Heart left ventricle (tissue), 16 donors: ENCODE measurements around the gene N4BP3. TPM values are rescaled to one million over a fixed set of nuclear protein-coding genes. Genes with fewer than 3 reads are reported as not detected.

ENCODE experiments used
- ATAC-seq, 4 donors: fragments of 200-7000 bp; cut with Tn5 transposase; one replicate each; pipeline ENCODE4 v1.9.1; 2020 to 2022; ENCODE audit warnings: moderate library complexity in 4 of 4, mild to moderate bottlenecking in 3 of 4, moderate number of reproducible peaks in 1 of 4
- DNase-seq, 5 donors: peaks; one replicate each; pipeline ENCODE4 v3.0.0-alpha.2; 2020
- H3K27ac ChIP-seq, 12 donors: fragments of 200-600 bp; sonication (generic) in 4 of 12; one replicate each; pipeline versions ENCODE4 v1.5.0 to v1.8.0; 2016 to 2022; ENCODE audit warnings: mild to moderate bottlenecking in 2 of 12
- H3K27me3 ChIP-seq, 9 donors: fragments of 200-600 bp; sonication (generic) in 2 of 9; one replicate each; pipeline versions ENCODE4 v1.5.1 to v1.8.0; 2016 to 2022; ENCODE audit warnings: mild to moderate bottlenecking in 3 of 9
- H3K36me3 ChIP-seq, 9 donors: fragments of 200-600 bp; sonication (generic) in 2 of 9; one replicate each; pipeline versions ENCODE4 v1.5.0 to v1.8.0; 2018 to 2022; ENCODE audit warnings: mild to moderate bottlenecking in 2 of 9
- H3K4me1 ChIP-seq, 12 donors: fragments of 200-600 bp; sonication (generic) in 4 of 12; one replicate each; pipeline versions ENCODE4 v1.5.0 to v1.8.0; 2016 to 2022; ENCODE audit warnings: mild to moderate bottlenecking in 3 of 12
- H3K4me3 ChIP-seq, 12 donors: fragments of 200-600 bp; sonication (generic) in 4 of 12; one replicate each; pipeline versions ENCODE4 v1.5.0 to v1.8.0; 2017 to 2022; ENCODE audit warnings: mild to moderate bottlenecking in 9 of 12, moderate library complexity in 4 of 12
- H3K9me3 ChIP-seq, 12 donors: fragments of 200-600 bp; sonication (generic) in 4 of 12; one replicate each; pipeline versions ENCODE4 v1.5.0 to v1.8.0; 2016 to 2022; ENCODE audit warnings: mild to moderate bottlenecking in 1 of 12
- POLR2A ChIP-seq, 2 donors: fragments of 450-650 bp; IDR thresholded peaks; one replicate each; pipeline ENCODE4 v1.6.1; 2017; ENCODE audit warnings: antibody characterized with exemption in 2 of 2, mild to moderate bottlenecking in 2 of 2, moderate library complexity in 2 of 2
- WGBS, 4 donors: extraction: QIAGEN DNeasy Blood & Tissue Kit in 2 of 4; methylation state at CpG; one replicate each; pipeline versions ENCODE4 v1.1.5 to v1.1.7; 2013 to 2018; 5-methylcytosine and 5-hydroxymethylcytosine counted together
- intact Hi-C, 10 donors: fragments of 100-400 bp; cut with DNase I; formaldehyde crosslinking; loops; one replicate each; pipeline versions ENCODE4 v1.11.1 to v1.14.2; 2022
- polyA plus RNA-seq, 2 donors: library from polyadenylated mRNA; stranded (reverse); fragments of 200-250 nt; gene quantifications; one replicate each; pipeline ENCODE4 v1.2.3, GENCODE V29; 2013
- total RNA-seq, 9 donors: library from RNA; depleted of rRNA in 2 of 9; stranded (reverse); fragments of >200 nt in 2 of 9; fragmentation: NEBNext Ultra II Directional in 3 of 9; extraction: Animal tissue kit (Norgen Biotek cat#: 25700) in 3 of 9; gene quantifications; one replicate each; pipeline versions ENCODE4 v1.1.0 to v1.2.4, GENCODE V29; 2016 to 2023
- TF ChIP-seq, protein P1 (sequence below), 12 donors: fragments of 200-600 bp; sonication (generic) in 4 of 12; IDR thresholded peaks; one replicate each; pipeline versions ENCODE4 v1.5.0 to v1.8.0; 2018 to 2022; ENCODE audit warnings: antibody characterized with exemption in 12 of 12, mild to moderate bottlenecking in 5 of 12
- donor health status: ischemic (EF 13 %, LVEDD 7.1; RV severe dilation, severe dysfunction).
- donor health status: healthy with polysubstance abuse.
- donor health status: DM: no; HTN: yes; CAD: no.
- donor health status: DM: no; HTN: no; CAD: no.
- donor health status: ischemic (EF 25% LVEDD 6.9; RV normal size, moderate dysfunction).
- donor health status: ischemic (EF 25% LVEDD 5.7; RV mildly dilated, moderate dysfunction).
- donor health status: healthy.
- donor health status: DM: yes; HTN: yes; CAD: no.
- donor health status: ischemic (EF 35%, LVEDD 5.7; RV mildly dilated, moderate dysfunction).
- donor health status: nonischemic (EF 11% LVEDD 7.7; RV severe dilation, severe dysfunction).
- donor health status: DM: yes; HTN: yes; CAD: no.
- donor health status: PGD.
- donor health status: ischemic (EF 29% LVEDD 5.4; RV normal size, mild dysfunction).
- donor health status: nonischemic (EF 23%, LVEDD 6.1; RV moderate dilation, normal function).

N4BP3 gene
- total and polyA plus RNA-seq, 11 donors: 1.9 to 6.6 (median 2.8) TPM

DNA sequence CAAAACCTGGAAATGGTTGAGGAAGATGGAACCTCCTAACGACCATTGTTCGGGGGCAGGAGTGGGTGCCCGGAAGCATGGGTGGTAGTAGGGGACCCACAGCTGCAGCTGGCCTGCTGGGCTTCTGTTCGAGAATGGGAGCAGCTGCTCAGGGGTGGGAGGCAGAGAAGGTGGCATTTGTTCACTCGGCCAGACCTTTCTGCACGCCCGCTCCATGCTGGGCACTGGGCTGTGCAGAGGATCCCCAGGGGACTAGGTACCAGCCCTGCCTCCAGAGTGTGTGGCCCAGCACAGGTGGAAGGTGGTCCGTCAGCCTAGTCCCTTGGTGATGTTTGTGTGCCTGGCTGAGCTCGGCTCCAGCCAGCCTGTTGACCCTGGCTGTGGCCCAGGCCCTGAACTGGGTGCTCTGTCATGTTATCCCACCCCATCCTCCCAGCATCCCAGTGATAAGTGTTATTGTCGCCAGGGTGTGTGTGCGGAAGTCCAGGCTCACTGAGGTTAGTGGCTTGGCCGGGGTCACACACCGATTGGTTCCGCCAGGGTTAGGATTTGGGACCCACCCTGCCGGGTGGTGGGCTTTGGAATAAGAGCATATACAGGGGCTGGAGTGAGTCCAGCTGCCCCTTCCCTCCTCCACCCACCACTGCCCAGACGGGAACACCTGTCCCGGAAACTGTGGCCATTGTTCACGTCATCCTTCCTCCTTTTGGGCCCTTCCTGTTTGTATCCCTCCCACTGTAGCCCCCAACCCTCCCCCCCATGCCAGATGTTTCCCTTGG, 4.8 kb downstream of the N4BP3 start:
- peaks cover 5 to 43% (median 19%) of the 10 kb centered on the region in 9 donors for H3K27me3 ChIP-seq
- no peaks in the 10 kb centered on the region for H3K9me3 ChIP-seq
- TF ChIP-seq, protein P1, sequence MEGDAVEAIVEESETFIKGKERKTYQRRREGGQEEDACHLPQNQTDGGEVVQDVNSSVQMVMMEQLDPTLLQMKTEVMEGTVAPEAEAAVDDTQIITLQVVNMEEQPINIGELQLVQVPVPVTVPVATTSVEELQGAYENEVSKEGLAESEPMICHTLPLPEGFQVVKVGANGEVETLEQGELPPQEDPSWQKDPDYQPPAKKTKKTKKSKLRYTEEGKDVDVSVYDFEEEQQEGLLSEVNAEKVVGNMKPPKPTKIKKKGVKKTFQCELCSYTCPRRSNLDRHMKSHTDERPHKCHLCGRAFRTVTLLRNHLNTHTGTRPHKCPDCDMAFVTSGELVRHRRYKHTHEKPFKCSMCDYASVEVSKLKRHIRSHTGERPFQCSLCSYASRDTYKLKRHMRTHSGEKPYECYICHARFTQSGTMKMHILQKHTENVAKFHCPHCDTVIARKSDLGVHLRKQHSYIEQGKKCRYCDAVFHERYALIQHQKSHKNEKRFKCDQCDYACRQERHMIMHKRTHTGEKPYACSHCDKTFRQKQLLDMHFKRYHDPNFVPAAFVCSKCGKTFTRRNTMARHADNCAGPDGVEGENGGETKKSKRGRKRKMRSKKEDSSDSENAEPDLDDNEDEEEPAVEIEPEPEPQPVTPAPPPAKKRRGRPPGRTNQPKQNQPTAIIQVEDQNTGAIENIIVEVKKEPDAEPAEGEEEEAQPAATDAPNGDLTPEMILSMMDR (IDR thresholded peaks at IDR 0.05): no peak
- no peak for TF ChIP-seq POLR2A (IDR thresholded peaks at IDR 0.05)
- H3K4me3 ChIP-seq: peak overlapping the region in 2 of 12 donors; percentile 3 to 7
- H3K27ac ChIP-seq: peak overlapping the region in 11 of 12 donors; percentile 18 to 90 (median 59)
- DNase-seq (peak in 3 of 5 donors; percentile 27 to 67 (median 62)), ATAC-seq (peak in 3 of 4 donors; percentile 6 to 43 (median 13))
- intact Hi-C loops: no loop called here
- no peaks in the 10 kb centered on the region for H3K36me3 ChIP-seq
- WGBS, 4 donors: 61 to 68% (median 62%) methylated on average over 11 to 18 of the region's 18 CpGs
- peaks cover 0 to 71% (median 31%) of the 10 kb centered on the region in 12 donors for H3K4me1 ChIP-seq

DNA sequence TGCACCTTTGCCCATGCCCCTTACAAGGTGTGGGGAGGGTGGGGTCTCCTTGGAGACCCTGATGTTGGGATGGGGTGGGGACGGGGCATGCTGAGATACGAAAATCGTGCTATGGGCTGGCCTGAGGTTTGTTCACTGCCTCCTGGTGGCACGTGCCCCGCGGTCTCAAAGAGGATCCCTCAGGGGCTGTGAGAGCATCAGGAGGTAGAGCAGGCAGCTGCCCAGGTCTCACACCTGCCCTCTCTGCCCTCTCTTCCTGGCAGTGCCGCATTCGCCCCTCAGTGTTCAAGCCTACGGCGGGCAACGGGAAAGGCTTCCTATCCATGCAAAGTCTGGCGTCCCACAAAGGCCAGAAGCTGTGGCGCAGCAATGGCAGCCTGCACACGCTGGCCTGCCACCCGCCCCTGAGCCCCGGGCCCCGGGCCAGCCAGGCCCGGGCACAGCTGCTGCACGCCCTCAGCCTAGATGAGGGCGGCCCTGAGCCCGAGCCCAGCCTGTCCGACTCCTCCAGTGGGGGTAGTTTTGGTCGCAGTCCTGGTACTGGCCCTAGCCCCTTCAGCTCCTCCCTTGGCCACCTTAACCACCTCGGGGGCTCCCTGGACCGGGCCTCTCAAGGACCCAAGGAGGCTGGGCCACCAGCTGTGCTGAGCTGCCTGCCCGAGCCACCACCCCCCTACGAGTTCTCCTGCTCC, 6.7 kb downstream of the N4BP3 start:
- peaks cover 0 to 60% (median 22%) of the 10 kb centered on the region in 12 donors for H3K4me1 ChIP-seq
- no peak for ATAC-seq

DNA sequence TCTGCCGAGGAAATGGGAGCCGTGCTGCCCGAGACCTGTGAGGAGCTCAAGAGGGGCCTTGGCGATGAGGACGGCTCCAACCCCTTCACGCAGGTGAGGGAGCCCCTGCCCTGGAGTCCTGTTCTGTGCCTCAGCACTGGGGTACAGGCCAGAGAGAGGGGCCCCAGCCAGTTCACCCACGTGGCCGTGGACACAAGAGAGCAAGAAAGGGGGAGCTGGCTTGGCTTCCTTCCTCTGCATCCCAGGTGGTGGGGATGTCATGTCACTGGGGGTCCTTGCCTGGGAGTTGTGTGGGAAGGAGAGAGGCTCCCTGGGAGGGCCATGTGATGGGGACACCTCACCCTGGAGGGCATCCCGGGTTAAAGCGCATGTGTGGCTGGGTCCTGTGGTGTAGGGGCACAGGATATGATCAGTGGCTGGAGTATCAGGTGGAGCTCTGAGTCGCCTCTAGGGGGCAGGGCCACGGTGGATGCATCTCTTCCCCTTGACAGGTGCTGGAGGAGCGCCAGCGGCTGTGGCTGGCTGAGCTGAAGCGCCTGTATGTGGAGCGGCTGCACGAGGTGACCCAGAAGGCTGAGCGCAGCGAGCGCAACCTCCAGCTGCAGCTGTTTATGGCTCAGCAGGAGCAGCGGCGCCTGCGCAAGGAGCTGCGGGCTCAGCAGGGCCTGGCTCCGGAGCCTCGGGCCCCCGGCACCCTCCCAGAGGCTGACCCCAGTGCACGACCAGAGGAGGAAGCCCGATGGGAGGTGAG, 7.5 kb downstream of the N4BP3 start:
- Histone ChIP-seq H3K27me3 (peaks cover 0 to 19% (median 5%) of the 10 kb centered on the region in 9 donors), H3K4me3 (peak overlapping the region in 10 of 12 donors; percentile 11 to 42 (median 31)), H3K27ac (peak overlapping the region in 6 of 12 donors; percentile 18 to 48 (median 36)), H3K4me1 (peaks cover 0 to 59% (median 24%) of the 10 kb centered on the region in 12 donors), H3K9me3 (no peaks in the 10 kb centered on the region), H3K36me3 (no peaks in the 10 kb centered on the region)
- WGBS, 4 donors: 36 to 64% (median 55%) methylated on average over 13 to 29 of the region's 29 CpGs
- ATAC-seq: peak; percentile 63 to 85 (median 80)
- intact Hi-C loops: no loop called here
- no peak for TF ChIP-seq POLR2A (IDR thresholded peaks at IDR 0.05)
- TF ChIP-seq, protein P1 (IDR thresholded peaks at IDR 0.05): peak; percentile 38 to 63 (median 46)
- DNase-seq: peak; percentile 81 to 94 (median 91)

More for the DNA sequence above, 6.7 kb downstream of the N4BP3 start:
- TF ChIP-seq, protein P1 (IDR thresholded peaks at IDR 0.05): no peak
- TF ChIP-seq POLR2A (IDR thresholded peaks at IDR 0.05): no peak
- H3K9me3 ChIP-seq: no peaks in the 10 kb centered on the region
- no peak overlapping the region for H3K27ac ChIP-seq
- H3K36me3 ChIP-seq: no peaks in the 10 kb centered on the region
- WGBS, 4 donors: 88 to 92% (median 90%) methylated on average over 15 to 27 of the region's 27 CpGs
- no peak overlapping the region for H3K4me3 ChIP-seq
- H3K27me3 ChIP-seq: peaks cover 0 to 26% (median 9%) of the 10 kb centered on the region in 9 donors
- peak in 1 of 5 donors; percentile 47 for DNase-seq
- intact Hi-C loops: no loop called here
